Sciatic nerve (tissue), 2 donors: ENCODE data around the gene BUB1B. TPM values are rescaled to one million over a fixed set of nuclear protein-coding genes. Genes with fewer than 3 reads are reported as not detected.
"Not testable (repeated sequence)": the region's sequence is repeated elsewhere in the genome, so short reads cannot be mapped to it uniquely, and the experiment has no call there.

Experiments
- ATAC-seq: fragments of 200-7000 bp; cut with Tn5 transposase; one replicate; pipeline ENCODE4 v1.9.1; 2020; ENCODE audit warnings: mild to moderate bottlenecking, moderate library complexity
- DNase-seq: peaks from one replicate; pipeline ENCODE4 v3.0.0-alpha.2; 2020; ENCODE audit warnings: low spot score
- intact Hi-C: fragments of 100-400 bp; cut with DNase I; formaldehyde crosslinking; loops from one replicate; pipeline ENCODE4 v1.14.2; 2022
- total RNA-seq: library from RNA; stranded (reverse); fragmentation: NEBNext Ultra II Directional; extraction: Animal tissue kit (Norgen Biotek cat#: 25700); gene quantifications from one replicate; pipeline ENCODE4 v1.2.1, GENCODE V29; 2021
- donor health status: DM: no; HTN: no; CAD: no.
- donor health status: DM: no; HTN: no; CAD: no.

Gene BUB1B, protein sequence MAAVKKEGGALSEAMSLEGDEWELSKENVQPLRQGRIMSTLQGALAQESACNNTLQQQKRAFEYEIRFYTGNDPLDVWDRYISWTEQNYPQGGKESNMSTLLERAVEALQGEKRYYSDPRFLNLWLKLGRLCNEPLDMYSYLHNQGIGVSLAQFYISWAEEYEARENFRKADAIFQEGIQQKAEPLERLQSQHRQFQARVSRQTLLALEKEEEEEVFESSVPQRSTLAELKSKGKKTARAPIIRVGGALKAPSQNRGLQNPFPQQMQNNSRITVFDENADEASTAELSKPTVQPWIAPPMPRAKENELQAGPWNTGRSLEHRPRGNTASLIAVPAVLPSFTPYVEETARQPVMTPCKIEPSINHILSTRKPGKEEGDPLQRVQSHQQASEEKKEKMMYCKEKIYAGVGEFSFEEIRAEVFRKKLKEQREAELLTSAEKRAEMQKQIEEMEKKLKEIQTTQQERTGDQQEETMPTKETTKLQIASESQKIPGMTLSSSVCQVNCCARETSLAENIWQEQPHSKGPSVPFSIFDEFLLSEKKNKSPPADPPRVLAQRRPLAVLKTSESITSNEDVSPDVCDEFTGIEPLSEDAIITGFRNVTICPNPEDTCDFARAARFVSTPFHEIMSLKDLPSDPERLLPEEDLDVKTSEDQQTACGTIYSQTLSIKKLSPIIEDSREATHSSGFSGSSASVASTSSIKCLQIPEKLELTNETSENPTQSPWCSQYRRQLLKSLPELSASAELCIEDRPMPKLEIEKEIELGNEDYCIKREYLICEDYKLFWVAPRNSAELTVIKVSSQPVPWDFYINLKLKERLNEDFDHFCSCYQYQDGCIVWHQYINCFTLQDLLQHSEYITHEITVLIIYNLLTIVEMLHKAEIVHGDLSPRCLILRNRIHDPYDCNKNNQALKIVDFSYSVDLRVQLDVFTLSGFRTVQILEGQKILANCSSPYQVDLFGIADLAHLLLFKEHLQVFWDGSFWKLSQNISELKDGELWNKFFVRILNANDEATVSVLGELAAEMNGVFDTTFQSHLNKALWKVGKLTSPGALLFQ
- 0.67 TPM for total RNA-seq

- intact Hi-C loops: no loop called here
- peak; percentile 99 for ATAC-seq
These were observed at the start of gene BUB1B for GRCh38 chr15:40160689-40161688. TSS of gene BUB1B (plus strand) at chr15:40161069. CDS start at chr15:40161221, 152 bp downstream.

DNA sequence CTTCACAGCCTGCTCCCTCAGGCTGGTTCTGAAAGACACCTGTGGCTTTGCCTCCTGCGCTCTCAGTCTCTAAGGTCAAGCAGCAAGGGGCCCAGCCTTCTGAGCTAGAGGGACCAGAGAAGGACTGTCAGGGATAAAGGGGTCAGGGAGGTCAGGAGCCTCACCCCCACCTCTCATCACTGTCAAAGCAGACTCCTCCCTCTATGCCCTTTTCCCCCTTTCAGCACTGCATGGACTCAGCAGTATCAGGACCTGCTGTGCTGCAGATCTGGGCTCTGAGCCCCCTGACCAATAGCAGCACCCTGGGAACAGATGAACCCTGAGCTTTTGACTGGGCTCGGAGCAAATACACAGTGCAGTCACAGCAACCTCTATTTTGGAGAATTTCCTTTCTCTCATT, 49.0 kb upstream of the BUB1B start:
- no peak for DNase-seq
- intact Hi-C loops: no loop called here
- ATAC-seq: no peak

More at GRCh38 chr15:40160689-40161688, at the start of gene BUB1B:
- DNase-seq: peak; percentile 94

- no peak for ATAC-seq
- intact Hi-C loops: no loop called here
- no peak for DNase-seq
These were observed 48.1 kb upstream of the BUB1B start for GRCh38 chr15:40112789-40113188.

GRCh38 chr15:40114218-40114617, 46.7 kb upstream of the BUB1B start:
- intact Hi-C loops: no loop called here
- DNase-seq (no peak), ATAC-seq (no peak)

- intact Hi-C loops, ATAC-seq, DNase-seq: not testable (repeated sequence)
These were observed 45.8 kb upstream of the BUB1B start for GRCh38 chr15:40115106-40115505.

DNA sequence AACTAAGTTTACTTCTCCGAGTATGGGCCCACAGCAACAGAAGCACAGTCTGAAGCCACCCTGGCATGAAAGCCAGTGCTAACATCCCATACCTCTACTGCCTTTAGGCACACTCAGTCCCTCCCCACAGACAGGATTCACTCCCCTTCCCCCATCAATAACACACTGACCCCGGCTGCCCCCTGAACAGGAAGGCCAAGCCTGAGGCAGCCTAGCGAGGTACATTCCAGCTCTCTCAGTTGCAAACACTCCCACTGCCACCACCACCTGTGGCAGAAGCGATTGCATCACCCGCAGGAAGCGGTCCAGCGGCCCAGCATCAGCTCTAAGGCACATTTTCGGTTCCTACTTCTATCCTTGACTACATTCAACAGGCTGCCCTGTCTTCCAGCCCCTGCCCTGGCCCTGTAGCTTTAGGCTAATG, 45.2 kb upstream of the BUB1B start:
- ATAC-seq: peak; percentile 82
- DNase-seq: no peak
- intact Hi-C loops: no loop called here

DNA sequence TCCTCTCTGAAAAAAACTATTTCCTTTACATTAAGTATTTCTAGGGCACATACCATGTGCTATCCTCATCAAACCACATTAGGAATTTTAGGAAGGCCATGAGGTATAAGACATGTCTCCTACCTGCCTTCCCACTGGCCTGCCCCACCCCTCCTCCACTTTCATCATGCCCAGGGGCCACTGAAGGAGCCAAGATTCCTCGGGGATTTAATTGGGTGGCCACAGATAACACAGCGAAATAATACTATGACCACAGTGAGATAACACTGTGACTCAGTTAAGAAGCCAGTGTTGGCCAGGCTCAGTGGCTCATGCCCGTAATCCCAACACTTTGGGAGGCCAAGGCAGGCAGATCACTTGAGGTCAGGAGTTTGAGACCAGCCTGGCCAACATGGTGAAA, 42.4 kb upstream of the BUB1B start:
- intact Hi-C loops: no loop called here
- DNase-seq: no peak
- ATAC-seq: no peak

DNA sequence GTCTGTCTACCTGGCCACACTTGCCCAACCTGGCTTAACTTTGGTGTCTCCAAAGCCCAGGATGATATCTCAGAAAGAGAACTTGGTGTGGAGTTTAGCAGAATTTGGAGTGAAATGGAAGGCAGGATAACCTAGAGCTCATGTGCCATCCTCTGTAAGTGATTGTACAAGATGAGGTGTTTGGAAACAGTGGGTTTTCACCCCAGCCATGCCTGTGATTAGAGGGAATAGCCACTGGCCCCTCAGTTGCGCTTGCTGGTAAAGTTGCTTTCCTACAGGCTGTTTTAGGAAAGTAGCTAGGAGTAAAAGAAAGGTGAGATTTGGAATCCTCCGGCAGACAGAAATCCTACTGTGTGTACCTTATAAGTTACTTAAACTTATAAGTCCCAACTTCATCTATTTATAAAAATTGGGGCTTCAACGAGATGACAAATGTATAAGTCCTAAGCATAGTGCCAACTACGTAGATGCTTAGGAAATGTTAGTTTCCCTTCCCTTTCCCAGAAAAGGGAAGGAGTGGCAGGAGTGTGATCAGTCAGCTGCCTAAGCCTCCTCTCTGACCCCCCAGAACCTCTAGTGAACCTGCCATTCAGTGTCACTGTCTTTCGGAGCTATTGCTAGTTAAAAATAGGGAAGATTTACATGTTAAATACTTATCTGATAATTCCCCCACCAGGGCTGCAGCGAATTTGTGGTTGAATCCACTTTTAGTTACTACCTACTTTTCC, 38.8 kb upstream of the BUB1B start:
- DNase-seq: no peak
- ATAC-seq: peak; percentile 74
- intact Hi-C loops: no loop called here

GRCh38 chr15:40122989-40123388, 37.9 kb upstream of the BUB1B start:
- peak; percentile 41 for ATAC-seq
- intact Hi-C loops, DNase-seq: not testable (repeated sequence)

DNA sequence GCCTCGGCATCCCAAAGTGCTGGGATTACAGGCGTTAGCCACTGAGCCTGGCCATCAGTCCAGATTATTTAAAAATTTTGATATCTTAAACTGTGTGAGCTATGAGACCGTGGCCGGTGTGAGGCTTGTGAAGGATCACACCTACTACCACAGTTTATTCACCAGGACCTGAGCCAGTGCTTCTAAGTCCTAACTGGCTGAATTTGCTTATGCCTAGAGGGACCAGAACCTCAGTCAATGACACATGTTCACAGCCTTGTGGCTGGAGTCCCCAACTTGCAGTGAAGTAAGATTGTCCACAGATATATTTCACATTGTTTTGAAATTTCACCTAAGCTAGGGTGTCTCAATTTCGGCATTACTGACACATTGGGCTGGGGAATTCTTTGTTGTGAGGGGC, 37.0 kb upstream of the BUB1B start:
- ATAC-seq, DNase-seq, intact Hi-C loops: not testable (repeated sequence)

GRCh38 chr15:40124333-40124732, 36.5 kb upstream of the BUB1B start:
- DNase-seq, intact Hi-C loops, ATAC-seq: not testable (repeated sequence)

DNA sequence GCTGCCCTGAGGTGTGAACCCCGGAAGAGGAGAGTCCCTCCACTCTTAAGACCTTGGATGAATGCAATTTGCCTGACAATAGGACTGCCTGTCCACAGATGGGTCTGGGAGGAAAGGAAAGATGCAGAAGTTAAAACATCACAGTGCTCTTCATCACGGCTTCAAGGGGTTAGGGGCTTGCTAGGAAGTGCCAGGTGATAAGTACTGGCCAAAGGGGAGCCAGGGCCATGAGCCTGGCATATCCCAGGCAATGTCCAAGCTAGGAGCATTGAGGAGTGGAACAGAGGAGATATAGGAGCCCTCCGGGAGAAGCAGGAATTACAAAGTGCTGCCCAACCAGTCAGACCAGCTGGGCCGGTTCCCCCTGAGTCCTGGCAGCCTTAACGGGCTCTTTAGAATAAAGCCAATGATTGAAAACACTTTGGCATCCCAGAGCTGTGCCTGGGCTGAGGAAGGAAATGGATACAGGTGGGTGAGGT, 36.0 kb upstream of the BUB1B start:
- intact Hi-C loops: loop anchor here (5.0 kb wide), 1 partner anchor 673 kb away; no protein-coding TSS in a partner anchor
- ATAC-seq, DNase-seq: not testable (repeated sequence)

DNA sequence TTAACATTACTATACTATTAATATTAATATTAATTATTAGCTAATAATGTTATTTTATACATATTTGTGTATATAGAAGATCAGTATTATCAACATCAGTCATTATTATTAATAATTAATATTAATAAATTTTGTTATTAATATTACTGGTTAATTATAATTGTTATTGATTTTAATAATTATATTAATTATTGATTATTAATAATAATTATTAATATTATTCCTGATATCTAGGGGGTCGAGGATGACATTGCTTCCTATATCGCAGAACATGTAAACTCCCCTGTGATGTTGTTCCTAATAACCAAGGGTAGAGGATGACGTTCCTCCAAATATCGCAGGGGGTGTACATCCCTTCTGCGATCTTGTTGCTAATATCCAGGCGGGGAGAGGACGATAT, 34.9 kb upstream of the BUB1B start:
- DNase-seq: no peak
- intact Hi-C loops: loop anchor here (5.0 kb wide), 1 partner anchor 674 kb away; no protein-coding TSS in a partner anchor
- no peak for ATAC-seq

DNA sequence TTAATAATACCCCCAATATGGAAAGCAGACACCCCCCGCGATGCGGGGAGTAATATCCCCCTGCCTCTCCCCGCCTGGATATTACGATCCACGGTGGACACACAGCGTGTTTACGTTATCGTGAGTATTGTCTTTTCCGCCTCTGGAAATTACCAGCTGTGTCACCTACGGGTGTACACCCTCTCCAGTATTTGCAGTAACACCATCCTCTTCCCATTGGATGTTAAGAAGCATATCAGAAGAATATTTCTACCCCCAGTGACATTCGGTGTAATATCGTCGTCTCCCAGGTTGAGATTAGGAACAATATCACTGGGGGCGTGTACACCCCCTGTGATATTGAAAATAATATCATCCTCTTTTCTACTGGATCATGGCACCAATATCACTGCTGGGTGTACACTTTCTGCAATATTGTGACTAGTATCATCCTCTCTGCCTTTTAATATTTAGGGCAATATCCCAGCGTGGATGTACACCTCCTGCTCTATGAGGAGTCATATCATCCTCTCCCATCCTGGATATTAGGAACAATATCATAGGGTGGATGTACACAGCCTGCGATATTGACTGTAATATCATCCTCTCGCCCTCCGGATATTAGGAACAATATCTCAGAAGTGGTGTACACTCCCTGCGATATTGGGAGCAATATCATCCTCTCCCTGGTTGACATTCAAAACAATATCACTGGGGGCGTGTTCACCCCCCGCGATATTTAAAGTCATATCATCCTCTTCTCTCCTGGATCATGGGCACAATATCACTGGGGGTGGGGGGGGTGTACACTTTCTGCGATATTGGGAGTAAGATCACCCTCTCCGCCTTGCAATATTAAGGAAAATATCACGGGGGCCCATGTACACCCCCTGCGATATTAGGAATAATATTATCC, 31.9 kb upstream of the BUB1B start:
- DNase-seq (no peak), ATAC-seq (no peak)
- intact Hi-C loops: loop anchor here (5.0 kb wide), 1 partner anchor 677 kb away; no protein-coding TSS in a partner anchor

GRCh38 chr15:40130118-40130517, 30.8 kb upstream of the BUB1B start:
- ATAC-seq: no peak
- intact Hi-C loops: no loop called here

DNA sequence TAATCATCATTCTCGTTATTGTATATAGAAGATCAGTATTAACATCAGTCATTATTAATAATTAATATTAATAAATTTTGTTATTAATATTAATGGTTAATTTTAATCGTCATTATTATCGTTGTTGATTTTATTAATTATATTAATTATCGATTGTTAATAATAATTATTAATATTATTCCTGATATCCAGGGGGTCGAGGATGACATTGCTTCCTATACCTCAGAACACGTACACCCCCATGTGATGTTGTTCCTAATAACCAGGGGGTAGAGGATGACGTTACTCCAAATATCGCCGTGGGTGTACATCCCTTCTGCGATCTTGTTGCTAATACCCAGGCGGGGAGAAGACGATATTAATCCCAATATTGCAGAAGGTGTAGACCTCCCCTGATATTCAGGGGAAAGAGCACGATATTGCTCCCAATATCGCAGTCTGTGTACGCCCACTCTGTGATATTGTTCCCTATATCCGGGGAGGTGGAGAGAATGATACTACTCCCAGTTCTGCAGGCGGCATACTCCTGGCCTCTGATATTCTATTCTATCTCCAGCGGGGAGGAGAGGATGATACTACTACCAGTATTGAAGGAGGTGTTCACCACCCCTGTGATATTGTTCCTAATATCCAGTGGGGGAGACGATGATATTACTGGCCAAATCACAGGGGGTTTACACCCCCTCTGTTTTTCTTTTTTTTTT, 29.9 kb upstream of the BUB1B start:
- DNase-seq (no peak), ATAC-seq (no peak)
- intact Hi-C loops: no loop called here

More at GRCh38 chr15:40130118-40130517, 30.8 kb upstream of the BUB1B start:
- no peak for DNase-seq
